GM19023 (cell line): ENCODE results near the gene SRPRB.

ENCODE experiments used
- ATAC-seq: cut with Tn5 transposase; IDR thresholded peaks from one replicate; pipeline ENCODE4 v1.9.1; 2021; ENCODE audit warnings: mild to moderate bottlenecking, moderate library complexity; ENCODE audit not compliant: unreplicated experiment

SRPRB gene, protein sequence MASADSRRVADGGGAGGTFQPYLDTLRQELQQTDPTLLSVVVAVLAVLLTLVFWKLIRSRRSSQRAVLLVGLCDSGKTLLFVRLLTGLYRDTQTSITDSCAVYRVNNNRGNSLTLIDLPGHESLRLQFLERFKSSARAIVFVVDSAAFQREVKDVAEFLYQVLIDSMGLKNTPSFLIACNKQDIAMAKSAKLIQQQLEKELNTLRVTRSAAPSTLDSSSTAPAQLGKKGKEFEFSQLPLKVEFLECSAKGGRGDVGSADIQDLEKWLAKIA

DNA sequence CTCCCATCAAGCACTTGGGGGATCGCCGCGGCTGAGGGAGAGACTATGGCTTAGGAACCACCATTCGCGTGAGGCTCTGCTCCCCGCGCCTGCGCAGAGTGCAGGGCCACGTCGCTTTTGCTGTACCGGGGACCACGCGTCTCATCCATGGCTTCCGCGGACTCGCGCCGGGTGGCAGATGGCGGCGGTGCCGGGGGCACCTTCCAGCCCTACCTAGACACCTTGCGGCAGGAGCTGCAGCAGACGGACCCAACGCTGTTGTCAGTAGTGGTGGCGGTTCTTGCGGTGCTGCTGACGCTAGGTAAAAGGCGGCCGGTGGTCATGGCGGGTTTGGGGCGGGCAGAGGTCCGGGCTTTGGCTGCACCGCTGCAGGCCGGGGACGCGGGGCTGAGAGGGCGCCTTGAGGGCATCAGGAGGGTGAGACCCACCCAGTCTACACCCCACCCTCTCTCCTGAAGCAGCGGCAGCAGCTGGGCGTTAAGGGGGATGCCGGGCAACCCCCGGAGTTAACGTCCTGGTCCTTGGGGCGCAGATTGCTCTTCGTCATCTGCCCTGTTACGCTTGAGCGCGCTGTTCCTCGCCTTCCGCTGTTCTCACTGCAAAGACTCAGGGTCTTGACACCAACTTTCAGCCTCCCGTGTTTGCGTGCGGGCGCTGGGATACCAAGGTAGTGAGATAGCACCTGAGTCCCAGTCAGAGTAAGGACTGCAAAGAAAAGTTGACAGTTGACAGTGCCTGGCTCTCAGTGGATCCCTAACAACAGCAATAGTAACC, at the start of gene SRPRB:
SRPRB (plus strand) TSS at position 114 of the 774 bp plus-strand sequence; CDS start at position 148, 34 bp downstream.
- peak; percentile 98 for ATAC-seq

DNA sequence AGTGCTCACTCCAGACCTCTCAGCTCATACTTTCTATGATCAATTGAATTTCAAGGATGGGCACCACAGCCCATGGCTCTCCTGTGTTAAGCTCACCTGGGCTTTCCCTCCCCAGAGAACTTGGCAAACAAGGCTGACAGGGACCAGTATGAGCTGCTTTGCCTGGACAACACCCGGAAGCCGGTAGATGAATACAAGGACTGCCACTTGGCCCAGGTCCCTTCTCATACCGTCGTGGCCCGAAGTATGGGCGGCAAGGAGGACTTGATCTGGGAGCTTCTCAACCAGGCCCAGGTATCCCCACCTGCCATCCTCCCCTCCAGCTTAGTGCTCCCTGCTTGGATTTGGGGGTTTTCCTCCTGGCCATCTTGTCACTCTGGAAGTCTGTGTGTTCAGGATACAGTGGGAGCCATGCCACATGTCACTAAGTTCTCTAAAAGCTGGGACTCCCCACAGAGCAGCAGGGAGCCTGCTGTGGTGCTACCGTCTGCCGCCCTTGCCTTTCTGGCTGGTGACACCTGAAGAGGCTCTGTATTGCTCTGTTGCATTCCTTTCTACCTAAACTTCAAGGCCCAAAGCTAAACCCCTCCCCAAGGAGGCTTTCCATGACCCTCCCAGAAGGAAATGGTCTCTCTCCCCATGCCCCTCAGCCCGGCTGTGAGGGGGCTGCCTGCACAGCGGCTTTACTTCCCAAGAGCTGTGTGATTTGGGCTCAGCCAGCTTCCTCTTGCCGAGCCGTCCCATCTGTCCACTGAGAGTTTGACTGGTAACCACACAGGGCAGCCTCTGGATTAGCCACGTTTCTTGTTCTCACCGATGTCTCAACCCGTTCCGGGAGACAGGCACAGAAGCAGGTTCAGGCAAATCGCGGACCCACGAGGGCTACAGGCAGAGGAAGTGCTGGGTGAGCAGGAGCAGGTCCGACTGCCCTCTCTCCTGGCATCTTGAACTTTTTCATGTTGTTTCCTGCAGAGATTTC, 48.6 kb upstream of the SRPRB start:
- ATAC-seq: no peak

DNA sequence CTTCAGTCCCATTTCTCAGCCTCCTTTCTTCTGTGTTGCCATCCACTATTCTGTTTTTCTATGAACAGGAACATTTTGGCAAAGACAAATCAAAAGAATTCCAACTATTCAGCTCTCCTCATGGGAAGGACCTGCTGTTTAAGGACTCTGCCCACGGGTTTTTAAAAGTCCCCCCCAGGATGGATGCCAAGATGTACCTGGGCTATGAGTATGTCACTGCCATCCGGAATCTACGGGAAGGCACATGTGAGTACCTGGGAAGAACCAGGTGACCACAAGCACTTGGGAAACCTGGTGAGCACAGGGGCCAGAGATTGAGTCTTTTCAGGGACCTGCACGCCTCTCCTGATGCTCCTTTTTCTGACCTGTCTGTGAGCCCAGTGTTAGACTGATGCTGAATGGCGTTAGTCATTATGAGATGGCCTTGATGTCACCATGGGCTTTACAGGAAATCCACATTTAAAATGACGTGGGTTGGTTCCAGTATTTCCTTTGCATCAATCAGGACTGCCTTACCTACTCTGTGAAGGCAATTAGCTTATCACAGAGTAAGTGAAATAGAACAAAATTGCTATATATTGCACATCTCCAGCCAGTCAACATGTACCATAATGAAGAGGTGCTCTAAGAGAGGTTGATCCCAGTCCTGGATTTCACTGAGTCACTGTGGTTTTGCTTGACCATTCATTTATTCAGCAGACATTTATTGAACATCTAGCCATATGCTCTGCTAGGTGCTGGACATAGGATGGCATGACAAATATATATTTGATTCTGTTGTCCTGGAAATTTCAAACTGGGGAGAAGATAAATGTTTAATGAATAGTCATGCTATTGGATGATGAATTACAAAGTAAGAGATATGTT, 47.7 kb upstream of the SRPRB start:
- no peak for ATAC-seq

DNA sequence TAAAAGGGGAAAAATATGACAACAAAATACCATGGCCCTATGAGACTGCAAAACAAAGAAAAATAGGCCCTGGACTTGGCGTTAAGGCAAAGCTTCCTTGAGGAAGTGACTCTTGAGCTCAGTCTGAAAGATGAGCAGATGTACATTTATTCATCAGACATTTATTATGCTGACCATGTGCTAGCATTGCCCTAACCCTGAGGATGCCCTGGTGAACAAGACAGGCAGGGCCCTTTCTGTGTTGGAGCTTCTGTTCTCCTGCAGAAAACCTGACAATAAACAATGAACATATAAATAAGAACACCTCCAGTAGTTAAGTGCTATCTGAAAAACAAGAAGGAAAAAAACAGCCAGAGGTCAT, 47.1 kb upstream of the SRPRB start:
- no peak for ATAC-seq

DNA sequence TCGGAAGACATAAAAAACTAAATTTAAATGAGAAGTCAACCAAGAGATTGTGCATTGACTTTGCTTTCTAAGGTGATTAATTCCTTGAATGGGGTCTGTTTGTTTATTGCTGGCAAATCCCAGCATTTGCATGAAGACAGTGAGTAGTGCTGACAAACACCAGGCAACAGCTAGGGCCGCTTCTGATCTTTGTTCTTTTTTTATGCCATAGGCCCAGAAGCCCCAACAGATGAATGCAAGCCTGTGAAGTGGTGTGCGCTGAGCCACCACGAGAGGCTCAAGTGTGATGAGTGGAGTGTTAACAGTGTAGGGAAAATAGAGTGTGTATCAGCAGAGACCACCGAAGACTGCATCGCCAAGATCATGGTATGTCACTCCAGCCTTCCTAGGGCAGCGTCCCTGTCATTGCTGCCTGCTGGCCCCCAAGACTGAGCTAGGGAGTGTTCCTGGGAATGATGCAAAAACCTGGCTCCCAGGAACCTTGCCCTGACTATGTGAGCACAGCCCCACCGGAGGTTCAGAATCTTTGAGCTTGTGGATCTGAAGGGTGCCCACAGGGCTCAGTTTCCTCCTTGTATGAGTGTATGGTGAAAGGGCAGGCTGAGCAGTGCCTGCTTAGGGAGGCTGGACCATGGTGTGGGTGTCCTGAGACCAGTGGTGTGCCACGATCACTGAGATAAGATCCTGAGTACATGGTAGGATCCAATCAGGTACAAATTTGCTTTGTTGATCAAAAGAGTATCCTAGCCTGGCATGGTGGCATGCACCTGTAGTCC, 46.5 kb upstream of the SRPRB start:
- ATAC-seq: no peak

DNA sequence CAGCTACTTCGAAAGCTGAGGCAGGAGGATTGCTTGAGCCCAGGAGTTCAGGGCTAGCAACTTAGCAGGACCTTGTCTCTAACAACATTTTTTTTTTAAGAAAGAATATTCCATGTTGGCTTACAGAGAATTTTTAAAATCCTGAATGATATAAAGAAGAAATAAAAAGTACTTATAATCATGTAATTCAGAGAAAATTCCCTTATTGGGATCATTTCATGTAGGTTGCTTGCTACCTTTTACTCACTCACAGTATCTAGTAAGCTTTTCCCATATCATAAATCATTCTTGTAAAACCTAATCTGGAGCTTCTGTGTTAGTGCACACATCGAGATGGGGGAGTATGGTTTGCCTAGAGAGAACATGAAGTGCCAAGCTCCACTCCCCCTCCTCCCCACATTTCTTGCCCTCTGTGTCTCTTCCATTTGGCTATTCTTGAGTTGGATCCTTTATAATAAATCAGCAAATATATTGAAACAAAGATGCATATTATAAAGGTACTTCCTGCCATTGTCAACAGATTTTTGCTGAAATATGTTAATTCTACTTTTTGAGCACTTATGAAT, 45.8 kb upstream of the SRPRB start:
- no peak for ATAC-seq

DNA sequence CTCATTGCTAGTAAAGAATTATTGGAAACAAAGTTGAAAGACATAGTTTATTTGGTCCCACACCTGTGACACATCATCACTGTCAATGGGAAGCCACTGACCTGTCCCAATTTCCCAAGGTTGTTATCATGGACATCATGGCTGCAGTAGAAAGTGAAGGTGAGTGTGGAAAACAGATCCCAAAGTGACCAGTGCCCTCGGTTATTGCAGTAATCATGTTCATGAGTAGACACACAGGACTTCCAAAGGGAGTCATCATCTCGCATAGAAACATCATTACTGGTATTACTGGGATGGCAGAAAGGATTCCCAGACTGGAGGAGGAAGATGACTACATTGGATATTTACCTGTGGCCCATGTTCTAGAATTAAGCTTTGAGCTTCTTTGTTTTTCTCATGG, 44.7 kb upstream of the SRPRB start:
- no peak for ATAC-seq

DNA sequence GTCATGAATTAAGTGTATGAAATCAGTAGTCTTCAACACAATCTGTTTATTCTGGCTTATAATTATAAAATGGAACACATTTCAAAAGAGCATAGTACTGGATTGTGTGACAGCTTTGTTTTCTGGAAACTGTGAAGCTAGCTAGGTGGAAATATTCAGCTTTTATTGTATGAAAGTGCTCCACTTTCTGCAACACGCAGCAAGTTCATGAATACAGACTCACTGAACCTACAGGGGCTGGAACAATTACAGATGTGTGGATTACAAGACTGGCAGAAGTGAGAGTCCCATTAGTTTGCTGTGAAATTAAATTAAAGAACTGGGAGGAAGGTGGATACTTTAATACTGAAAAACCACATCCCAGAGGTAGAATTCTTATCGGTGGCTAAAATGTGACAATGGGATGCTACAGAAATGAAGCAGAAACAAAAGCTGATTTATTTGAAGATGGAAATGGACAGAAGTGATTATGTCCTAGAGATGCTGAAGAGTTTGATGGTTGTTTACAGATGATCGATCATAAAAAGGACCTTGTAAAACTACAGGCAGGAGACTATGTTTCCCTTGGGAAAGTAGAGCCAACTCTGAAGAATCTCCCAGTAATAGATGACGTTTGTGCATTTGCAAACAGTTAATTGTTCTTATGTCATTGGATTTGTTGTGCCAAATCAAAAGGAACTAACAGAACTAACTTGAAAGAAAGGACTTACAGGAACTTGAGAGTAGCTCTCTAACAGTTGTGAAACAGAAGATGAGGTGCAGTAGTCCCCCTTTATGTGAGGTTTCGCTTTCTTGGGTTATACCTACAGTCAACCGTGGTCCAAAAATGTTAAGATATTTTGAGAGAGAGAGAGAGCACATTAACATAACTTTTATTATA, 43.8 kb upstream of the SRPRB start:
- no peak for ATAC-seq

DNA sequence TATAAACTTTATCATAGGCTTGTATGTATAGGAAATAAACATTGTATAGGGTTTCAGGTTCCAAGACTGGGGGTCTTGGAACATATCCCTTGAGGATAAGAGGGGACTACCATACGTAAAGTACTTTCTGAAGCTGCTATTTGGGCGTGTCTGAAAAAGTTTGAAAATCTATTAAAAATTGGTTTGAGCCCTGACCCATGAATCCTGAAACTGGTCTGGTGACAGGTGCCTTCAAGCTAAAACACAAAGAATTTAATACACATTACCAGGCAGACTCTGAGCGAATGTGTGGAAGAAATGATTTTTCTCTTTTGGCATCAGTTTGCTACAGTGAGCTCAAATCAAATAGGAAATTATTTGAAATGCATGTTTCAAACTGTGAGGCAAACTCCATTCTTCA, 43.1 kb upstream of the SRPRB start:
- ATAC-seq: no peak

DNA sequence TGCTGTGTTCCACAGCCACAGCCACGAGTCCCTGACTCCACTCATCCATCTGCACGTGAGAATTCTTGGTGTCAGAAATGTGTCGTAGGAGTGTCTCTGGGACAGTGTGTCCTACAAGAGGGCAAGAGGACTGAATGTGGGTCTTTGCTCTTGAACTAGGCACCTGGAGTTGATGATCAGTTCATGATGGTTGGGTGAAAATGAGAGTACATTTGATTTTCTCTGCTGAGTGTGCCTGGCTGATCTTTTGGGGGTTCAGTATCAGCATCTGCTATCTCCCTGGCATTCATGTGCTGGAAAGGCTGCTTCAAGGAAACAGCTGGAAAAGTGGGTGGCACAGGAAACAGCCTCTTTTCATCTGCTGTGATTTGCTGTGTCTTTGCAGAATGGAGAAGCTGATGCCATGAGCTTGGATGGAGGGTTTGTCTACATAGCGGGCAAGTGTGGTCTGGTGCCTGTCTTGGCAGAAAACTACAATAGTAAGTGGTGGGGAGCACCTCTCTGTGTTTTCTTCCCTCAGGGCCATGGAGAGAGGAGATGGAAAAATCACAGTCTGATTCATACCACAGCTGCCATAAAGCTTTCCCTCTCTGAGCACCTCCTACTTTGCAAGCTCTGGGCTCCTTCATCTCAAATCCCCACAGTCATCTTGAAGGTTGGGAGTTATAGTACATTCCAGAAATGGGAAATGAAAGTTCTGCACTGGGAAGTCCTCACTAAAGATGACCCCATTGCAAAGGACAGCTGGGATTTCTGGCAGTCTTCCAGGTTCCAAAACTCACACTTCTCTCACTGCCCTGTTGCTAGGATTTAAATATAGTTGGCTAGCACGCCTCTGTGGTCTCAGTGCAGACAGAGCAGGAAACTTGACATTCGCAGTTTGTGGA, 41.6 kb upstream of the SRPRB start:
- no peak for ATAC-seq

DNA sequence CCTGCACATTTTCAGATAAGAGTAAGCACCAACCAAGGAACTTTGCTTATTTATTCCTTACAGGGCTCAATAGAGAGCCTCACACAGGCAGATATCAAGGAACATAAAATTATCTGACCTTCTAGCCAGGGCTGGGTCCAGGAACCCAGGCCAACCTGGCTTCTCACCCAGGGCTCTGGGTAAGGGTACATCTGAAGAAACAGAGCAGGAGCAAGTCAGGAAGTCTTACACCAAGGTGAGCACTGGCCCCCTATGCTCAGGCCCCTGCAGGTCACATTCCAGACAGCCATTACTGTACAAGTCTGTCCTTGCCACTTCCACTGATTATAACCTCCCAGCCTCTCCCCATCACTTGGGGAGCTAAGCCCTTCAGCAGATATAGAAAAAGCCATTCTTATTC, 40.4 kb upstream of the SRPRB start:
- no peak for ATAC-seq

DNA sequence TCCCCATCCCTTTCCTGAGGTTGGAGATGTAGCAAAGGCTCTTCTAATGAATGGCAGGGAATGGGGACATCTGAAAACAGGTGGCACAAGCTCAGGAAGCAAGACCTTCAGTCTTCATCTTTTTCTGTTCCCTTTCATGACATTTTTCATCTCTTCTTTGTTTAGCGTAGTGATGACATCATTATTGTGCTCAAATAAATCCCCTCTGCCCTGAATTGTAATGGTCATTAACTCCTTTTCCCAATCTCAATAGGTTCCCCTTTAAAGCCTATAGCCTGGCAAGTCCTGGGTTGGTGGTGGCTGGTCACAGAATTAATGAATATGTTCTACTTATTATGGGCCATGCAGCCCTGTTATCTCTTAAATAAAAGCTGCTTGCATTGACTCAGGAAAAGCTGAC, 38.0 kb upstream of the SRPRB start:
- ATAC-seq: no peak

DNA sequence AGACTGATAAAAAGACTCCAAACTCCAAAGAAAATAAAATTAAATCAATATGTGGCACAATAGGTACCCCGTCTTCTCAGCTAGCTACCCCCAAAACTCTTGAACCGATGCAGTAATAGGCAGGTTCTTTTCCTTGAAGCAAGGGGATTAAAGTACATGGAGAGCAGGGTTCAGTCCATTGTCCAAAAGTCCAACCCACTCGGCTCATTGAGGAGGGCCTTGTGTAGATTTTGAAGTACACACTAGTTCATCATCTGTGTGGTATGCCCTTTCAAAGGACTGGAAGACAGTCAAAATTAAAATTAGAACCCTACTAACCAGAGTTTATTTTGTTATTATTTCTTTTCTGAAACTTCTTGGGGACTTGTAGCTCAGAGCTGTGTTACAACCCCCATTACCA, 36.1 kb upstream of the SRPRB start:
- ATAC-seq: no peak

DNA sequence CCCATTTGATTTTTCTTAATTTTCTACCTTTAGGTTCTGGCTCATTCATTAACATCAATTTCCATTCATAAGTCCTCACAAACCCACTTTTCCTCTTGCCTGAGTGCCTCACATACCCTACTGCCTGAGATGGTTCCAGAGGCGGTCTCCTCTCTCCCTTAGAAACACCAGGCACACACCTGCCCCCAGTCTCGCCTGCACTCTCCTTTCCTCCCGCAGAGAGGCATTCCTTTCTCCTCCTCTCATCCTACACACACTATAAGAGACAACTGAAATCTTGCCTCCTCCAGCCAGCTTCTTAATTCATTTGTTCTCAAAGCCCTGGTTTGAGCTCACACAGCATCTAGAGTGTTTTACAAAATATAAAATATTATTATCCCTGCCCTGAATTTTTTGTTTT, 31.9 kb upstream of the SRPRB start:
- no peak for ATAC-seq

DNA sequence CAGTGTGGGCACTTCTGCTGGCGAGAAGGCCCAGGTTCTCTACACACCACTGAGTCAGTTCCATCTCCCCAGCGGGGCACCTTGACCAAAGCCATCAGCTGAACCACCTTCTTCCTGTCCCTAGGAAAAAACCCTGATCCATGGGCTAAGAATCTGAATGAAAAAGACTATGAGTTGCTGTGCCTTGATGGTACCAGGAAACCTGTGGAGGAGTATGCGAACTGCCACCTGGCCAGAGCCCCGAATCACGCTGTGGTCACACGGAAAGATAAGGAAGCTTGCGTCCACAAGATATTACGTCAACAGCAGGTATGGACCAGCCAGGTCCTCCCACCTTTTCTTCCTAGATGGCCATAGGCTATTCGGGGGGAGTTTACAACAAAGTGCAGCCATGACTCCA, 30.3 kb upstream of the SRPRB start:
- ATAC-seq: no peak

DNA sequence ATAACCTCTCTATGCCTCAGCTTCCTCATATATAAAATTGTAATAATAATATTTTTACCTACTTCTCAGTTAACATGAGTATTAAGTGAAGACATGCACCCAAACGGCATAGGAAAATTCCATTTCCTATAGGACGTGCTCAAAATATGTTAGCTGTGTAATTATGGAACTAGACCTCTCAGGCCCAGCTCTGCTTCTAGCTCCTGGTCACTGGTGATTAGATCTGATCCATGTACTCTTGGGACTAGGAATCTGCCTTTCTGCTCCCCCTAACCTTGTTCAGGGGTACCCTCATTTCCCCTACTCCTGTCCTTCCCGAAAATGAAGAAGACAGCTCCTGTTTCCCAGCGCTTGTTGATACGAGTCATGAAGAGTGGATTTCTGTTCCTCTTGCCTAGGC, 29.8 kb upstream of the SRPRB start:
- no peak for ATAC-seq

DNA sequence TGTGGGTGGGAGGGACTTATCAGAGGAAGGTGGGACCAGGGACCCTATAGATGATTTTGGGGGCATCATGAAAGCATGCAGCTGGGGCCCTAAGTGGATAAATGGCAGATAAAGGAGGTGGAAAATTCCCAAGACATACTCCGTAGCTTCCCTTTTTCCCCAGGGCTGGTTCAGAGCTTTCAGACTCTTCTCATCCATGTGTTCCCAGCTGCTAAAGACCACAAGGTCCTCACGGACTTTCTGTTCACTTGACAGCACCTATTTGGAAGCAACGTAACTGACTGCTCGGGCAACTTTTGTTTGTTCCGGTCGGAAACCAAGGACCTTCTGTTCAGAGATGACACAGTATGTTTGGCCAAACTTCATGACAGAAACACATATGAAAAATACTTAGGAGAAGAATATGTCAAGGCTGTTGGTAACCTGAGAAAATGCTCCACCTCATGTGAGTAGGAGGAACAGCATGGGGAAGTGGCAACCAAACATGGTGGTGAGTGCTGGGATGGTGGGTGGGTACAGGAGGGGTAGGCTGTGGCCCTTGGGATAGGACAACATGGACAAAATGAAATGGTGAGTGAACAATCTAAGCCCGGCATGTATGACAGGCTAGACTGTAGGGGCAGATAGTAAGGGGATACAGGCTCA, 28.7 kb upstream of the SRPRB start:
- ATAC-seq: no peak
